ENCODE results near the gene CFAP298.

DNA sequence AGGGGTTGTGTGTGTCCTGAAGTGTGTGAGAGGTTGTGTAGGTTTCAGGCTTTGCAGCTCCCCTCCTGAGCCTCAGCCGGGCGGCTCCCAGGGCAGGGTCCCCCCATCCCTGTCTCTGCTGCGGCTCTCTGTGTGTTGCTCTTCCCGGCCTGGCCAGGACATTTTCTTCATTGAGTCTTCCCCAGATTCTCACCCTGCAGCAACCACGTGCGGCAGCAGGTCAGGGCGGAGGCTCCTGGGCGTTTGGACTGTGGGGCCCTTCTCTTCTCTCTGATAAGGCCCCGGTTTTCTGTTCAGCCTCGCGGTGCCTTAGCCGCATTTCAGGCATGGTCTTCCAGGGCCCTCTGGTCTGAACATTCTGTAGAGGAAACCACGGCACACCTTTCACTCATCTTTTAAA lies 25.1 kb downstream of the CFAP298 start:
- TF ChIP-seq, protein P1, sequence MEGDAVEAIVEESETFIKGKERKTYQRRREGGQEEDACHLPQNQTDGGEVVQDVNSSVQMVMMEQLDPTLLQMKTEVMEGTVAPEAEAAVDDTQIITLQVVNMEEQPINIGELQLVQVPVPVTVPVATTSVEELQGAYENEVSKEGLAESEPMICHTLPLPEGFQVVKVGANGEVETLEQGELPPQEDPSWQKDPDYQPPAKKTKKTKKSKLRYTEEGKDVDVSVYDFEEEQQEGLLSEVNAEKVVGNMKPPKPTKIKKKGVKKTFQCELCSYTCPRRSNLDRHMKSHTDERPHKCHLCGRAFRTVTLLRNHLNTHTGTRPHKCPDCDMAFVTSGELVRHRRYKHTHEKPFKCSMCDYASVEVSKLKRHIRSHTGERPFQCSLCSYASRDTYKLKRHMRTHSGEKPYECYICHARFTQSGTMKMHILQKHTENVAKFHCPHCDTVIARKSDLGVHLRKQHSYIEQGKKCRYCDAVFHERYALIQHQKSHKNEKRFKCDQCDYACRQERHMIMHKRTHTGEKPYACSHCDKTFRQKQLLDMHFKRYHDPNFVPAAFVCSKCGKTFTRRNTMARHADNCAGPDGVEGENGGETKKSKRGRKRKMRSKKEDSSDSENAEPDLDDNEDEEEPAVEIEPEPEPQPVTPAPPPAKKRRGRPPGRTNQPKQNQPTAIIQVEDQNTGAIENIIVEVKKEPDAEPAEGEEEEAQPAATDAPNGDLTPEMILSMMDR (IDR thresholded peaks at IDR 0.05): no peak
- no peak for TF ChIP-seq EZH2 (IDR thresholded peaks at IDR 0.05; ENCODE audit: borderline replicate concordance, insufficient read depth, low read depth, low read length, poor library complexity, severe bottlenecking)

All from B cell (primary cell).